Gastrocnemius medialis (tissue), 4 donors: ENCODE results near the gene FAM117A. TPM values are rescaled to one million over a fixed set of nuclear protein-coding genes. Genes with fewer than 3 reads are reported as not detected.
A peak's percentile ranks its signal among the peaks of the same experiment; 100 is the strongest.

Experiments used
- ATAC-seq, 2 donors: fragments of 150-250 bp; one replicate each; pipeline ENCODE4 v1.9.1; 2016
- DNase-seq, 2 donors: peaks; one replicate each; pipeline ENCODE4 v3.0.0-alpha.2; 2019
- H3K27ac ChIP-seq, 4 donors: fragments of 200-600 bp; sonication (generic); 1 replicate in 1 of 4; 2 replicates in 3 of 4; pipeline ENCODE4 v1.5.1; 2016 to 2018; ENCODE audit warnings: mild to moderate bottlenecking in 2 of 4, moderate library complexity in 1 of 4
- H3K27me3 ChIP-seq, 3 donors: fragments of 200-600 bp; sonication (generic) in 2 of 3; 1 replicate in 1 of 3; 2 replicates in 2 of 3; pipeline versions ENCODE4 v1.5.1 to v1.6.0; 2016 to 2019; ENCODE audit warnings: mild to moderate bottlenecking in 1 of 3, moderate library complexity in 1 of 3
- H3K36me3 ChIP-seq, 2 donors: fragments of 200-600 bp; sonication (generic) in 1 of 2; one replicate each; pipeline ENCODE4 v1.5.1; 2017 to 2018
- H3K4me1 ChIP-seq, 2 donors: fragments of 200-600 bp; sonication (generic) in 1 of 2; one replicate each; pipeline ENCODE4 v1.5.1; 2016 to 2017; ENCODE audit warnings: mild to moderate bottlenecking in 2 of 2
- H3K4me3 ChIP-seq, 4 donors: fragments of 200-600 bp; sonication (generic) in 3 of 4; 1 replicate in 1 of 4; 2 replicates in 3 of 4; pipeline ENCODE4 v1.5.1; 2016 to 2019; ENCODE audit warnings: mild to moderate bottlenecking in 2 of 4
- H3K9me3 ChIP-seq, 3 donors: fragments of 200-600 bp; sonication (generic) in 2 of 3; 1 replicate in 1 of 3; 2 replicates in 2 of 3; pipeline ENCODE4 v1.5.1; 2016 to 2019
- CTCF ChIP-seq, 5 experiments: fragments of 450-650 bp in 3 of 5; fragments of 200-600 bp in 2 of 5; sonication (generic) in 2 of 5; IDR thresholded peaks in 4 of 5; conservative IDR thresholded peaks in 1 of 5; 1 replicate in 4 of 5; 2 replicates in 1 of 5; pipeline ENCODE4 v1.5.1; 2016 to 2019; ENCODE audit warnings: antibody characterized with exemption in 5 of 5, mild to moderate bottlenecking in 3 of 5, moderate library complexity in 3 of 5
- POLR2A ChIP-seq, 2 donors: fragments of 450-650 bp; IDR thresholded peaks; one replicate each; pipeline ENCODE4 v1.6.1; 2017; ENCODE audit warnings: antibody characterized with exemption in 2 of 2, mild to moderate bottlenecking in 2 of 2, moderate library complexity in 2 of 2
- in situ Hi-C, 4 donors: fragments of 200-750 bp; cut with MboI; loops; one replicate each; pipeline versions ENCODE4 v1.15.0 to v1.8.0; 2017; ENCODE audit warnings: low sequenced_read_pairs in 4 of 4
- intact Hi-C: fragments of 100-400 bp; cut with DNase I; formaldehyde crosslinking; loops from one replicate; pipeline ENCODE4 v1.15.1; 2023; ENCODE audit warnings: low total_unique reads
- total RNA-seq, 4 donors: library from RNA; depleted of rRNA; stranded (reverse); fragments of >200 nt; gene quantifications; one replicate each; pipeline versions ENCODE4 v1.1.0 to v1.2.3, GENCODE V29; 2016

FAM117A gene
- total RNA-seq, 4 donors from 2014 or later: 2.6 to 4.9 (median 3.3) TPM

DNA sequence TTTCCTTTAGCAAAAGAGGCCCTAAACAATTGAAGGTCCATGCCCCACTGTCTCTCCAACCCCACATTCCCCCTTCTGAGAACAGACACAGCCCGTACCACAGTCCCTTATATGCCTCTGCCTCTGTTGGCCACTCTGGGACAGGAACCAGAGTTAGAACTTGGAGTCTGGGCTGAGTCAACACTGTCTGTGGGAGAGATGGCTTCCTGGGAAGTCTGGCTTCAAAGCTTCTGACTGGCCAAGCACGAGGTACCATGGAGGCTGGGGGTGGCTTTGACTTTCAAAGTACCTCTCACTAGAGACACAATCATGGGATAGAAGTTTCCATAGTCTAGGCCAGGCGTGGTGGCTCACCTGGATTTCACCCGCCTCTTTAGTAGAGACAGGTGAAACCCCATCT lies 71.2 kb downstream of the FAM117A start:
- DNase-seq: no peak
- in situ Hi-C loops: loop anchor here in 3 of 4 donors (5.0 kb wide), 1 partner anchor 120 kb away; no protein-coding TSS in a partner anchor
- ATAC-seq: no peak
- Histone ChIP-seq H3K9me3 (no peaks in the 10 kb centered on the region), H3K4me3 (no peak overlapping the region), H3K27me3 (no peaks in the 10 kb centered on the region), H3K36me3 (no peaks in the 10 kb centered on the region), H3K4me1 (peaks cover 15 to 23% of the 10 kb centered on the region in 2 donors), H3K27ac (no peak overlapping the region)
- intact Hi-C loops: no loop called here
- TF ChIP-seq POLR2A (IDR thresholded peaks at IDR 0.05) (no peak), CTCF (IDR thresholded peaks at IDR 0.05 in 4 of 5, conservative IDR thresholded peaks at IDR 0.05 in 1 of 5) (no peak)

DNA sequence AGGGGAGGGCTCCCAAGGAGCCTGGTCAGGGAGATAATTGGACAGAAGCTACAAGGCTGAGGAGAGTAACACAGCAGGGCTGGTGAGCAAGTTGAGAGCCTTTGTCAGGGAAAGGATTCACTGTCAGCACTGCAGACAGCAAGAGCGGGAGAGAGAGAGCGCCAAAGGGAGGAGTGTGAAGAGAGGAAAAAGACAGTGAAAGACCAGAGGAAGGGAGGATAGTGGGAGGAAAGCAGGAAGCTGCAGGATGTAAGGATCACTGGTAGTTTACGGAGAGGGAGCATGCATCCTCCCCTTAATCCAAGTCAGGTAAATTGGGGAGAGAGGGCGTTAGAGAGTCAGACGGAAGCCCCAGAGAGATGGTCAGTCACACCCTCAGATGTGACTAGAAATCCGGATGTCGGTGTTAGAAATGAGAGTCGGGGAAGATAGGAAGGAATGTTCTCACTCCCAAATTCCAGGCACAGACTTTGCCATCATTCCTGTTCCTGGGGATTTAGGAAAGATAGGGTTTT lies 72.2 kb downstream of the FAM117A start:
- no peak for DNase-seq
- H3K4me3 ChIP-seq: no peak overlapping the region
- intact Hi-C loops (no loop called here), in situ Hi-C loops (loop anchor here in 3 of 4 donors (5.0 kb wide), 1 partner anchor 119 kb away; no protein-coding TSS in a partner anchor)
- H3K36me3 ChIP-seq: no peaks in the 10 kb centered on the region
- no peaks in the 10 kb centered on the region for H3K9me3 ChIP-seq
- TF ChIP-seq POLR2A (IDR thresholded peaks at IDR 0.05): no peak
- no peak for TF ChIP-seq CTCF (IDR thresholded peaks at IDR 0.05 in 4 of 5, conservative IDR thresholded peaks at IDR 0.05 in 1 of 5)
- peak overlapping the region; percentile 48 to 79 (median 65) for H3K27ac ChIP-seq
- no peaks in the 10 kb centered on the region for H3K27me3 ChIP-seq
- ATAC-seq: peak in 1 of 2 donors; percentile 13
- H3K4me1 ChIP-seq: peaks cover 15 to 23% of the 10 kb centered on the region in 2 donors

DNA sequence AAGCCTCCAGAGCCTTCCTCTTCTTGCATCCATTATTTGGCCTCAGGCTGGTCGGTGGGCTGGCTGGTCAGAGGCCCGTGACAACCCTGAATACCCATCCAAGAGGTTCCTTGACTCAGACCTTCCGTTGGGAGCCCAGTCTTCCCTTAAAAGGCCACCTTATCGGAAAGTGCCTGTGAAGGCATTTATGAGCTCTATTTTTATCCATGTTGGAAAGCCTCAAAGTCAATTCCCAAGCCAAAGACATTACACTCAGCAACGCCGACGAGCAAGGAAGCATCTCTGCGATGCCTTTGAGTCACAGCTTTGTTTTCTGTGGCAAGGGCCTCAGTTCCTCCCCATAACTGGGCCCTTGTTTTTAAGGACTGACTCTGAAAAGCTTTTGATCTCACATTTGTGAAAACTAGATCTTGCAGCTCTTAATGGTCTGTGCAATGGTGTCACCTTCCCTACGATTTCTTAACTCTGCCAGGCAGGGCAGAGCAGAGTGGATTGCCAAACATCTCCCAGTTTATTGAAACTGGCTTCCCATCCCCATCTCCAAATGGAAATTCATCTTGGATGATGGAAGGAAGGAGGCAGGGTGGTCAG lies 72.8 kb downstream of the FAM117A start:
- in situ Hi-C loops (loop anchor here in 3 of 4 donors (5.0 kb wide), 1 partner anchor 119 kb away; no protein-coding TSS in a partner anchor), intact Hi-C loops (no loop called here)
- Histone ChIP-seq H3K36me3 (no peaks in the 10 kb centered on the region), H3K4me3 (no peak overlapping the region), H3K27ac (peak overlapping the region; percentile 48 to 79 (median 65)), H3K9me3 (no peaks in the 10 kb centered on the region), H3K27me3 (no peaks in the 10 kb centered on the region), H3K4me1 (peaks cover 15 to 23% of the 10 kb centered on the region in 2 donors)
- no peak for TF ChIP-seq POLR2A (IDR thresholded peaks at IDR 0.05)
- TF ChIP-seq CTCF (IDR thresholded peaks at IDR 0.05 in 4 of 5, conservative IDR thresholded peaks at IDR 0.05 in 1 of 5): no peak
- DNase-seq (no peak), ATAC-seq (peak; percentile 66 to 84)

DNA sequence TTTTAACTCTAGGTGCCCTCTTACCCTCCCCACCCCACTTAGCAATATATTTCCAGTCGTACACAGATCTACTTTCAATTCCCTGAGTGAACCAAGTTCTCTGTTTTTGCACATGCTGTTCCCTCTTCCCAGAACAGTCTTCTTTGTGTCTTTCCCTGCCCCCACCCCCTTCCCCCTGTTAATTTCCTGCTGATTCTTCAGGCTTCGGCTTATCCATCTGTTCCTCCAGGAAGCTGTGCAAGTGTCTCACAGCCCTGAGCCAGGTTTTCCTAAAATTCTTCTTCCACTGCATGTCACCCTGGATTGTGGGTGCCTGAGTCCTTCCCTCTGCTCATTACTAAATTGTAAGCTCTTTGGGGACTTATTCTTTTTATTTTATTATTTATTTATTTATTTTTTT lies 73.7 kb downstream of the FAM117A start:
- ATAC-seq (no peak), DNase-seq (no peak)
- H3K9me3 ChIP-seq: no peaks in the 10 kb centered on the region
- peak overlapping the region in 3 of 4 donors; percentile 48 to 79 (median 65) for H3K27ac ChIP-seq
- intact Hi-C loops (no loop called here), in situ Hi-C loops (loop anchor here in 3 of 4 donors (5.0 kb wide), 1 partner anchor 118 kb away; no protein-coding TSS in a partner anchor)
- peaks cover 15 to 22% of the 10 kb centered on the region in 2 donors for H3K4me1 ChIP-seq
- TF ChIP-seq CTCF (IDR thresholded peaks at IDR 0.05 in 4 of 5, conservative IDR thresholded peaks at IDR 0.05 in 1 of 5): no peak
- TF ChIP-seq POLR2A (IDR thresholded peaks at IDR 0.05): no peak
- no peaks in the 10 kb centered on the region for H3K36me3 ChIP-seq
- H3K27me3 ChIP-seq: no peaks in the 10 kb centered on the region
- H3K4me3 ChIP-seq: no peak overlapping the region
